Kidney (tissue), 14 donors: ENCODE results near the gene KHNYN. TPM values are rescaled to one million over a fixed set of nuclear protein-coding genes. Genes with fewer than 3 reads are reported as not detected.
"Not testable (repeated sequence)": the region's sequence is repeated elsewhere in the genome, so short reads cannot be mapped to it uniquely, and the experiment has no call there.

Experiments
- DNase-seq, 5 donors: peaks; one replicate each; pipeline ENCODE4 v3.0.0-alpha.2; 2013 to 2020
- FAIRE-seq: peaks from 2 replicates; lab custom pipeline; 2012; peaks lifted over from hg19 to GRCh38; lab: Jason Lieb, UNC
- H3K27ac ChIP-seq, 2 donors: one replicate each; pipeline ENCODE4 v1.7.0; 2013; ENCODE audit warnings: low read depth in 2 of 2, low read length in 2 of 2, inconsistent platforms in 1 of 2
- H3K27me3 ChIP-seq: one replicate; pipeline ENCODE4 v1.7.1; 2013; ENCODE audit warnings: low read length, inconsistent platforms; ENCODE audit not compliant: control insufficient read depth, insufficient read depth
- H3K36me3 ChIP-seq, 3 donors: one replicate each; pipeline versions ENCODE4 v1.7.0 to v1.7.1; 2013; ENCODE audit warnings: low read length in 3 of 3, control low read depth in 1 of 3, inconsistent platforms in 1 of 3; ENCODE audit not compliant: insufficient read depth in 3 of 3, control insufficient read depth in 2 of 3
- H3K4me1 ChIP-seq, 3 donors: one replicate each; pipeline versions ENCODE4 v1.7.0 to v1.7.1; 2013; ENCODE audit warnings: low read length in 3 of 3, inconsistent platforms in 1 of 3, low read depth in 1 of 3; ENCODE audit not compliant: control insufficient read depth in 2 of 3, insufficient read depth in 2 of 3
- H3K4me3 ChIP-seq, 3 donors: one replicate each; pipeline versions ENCODE4 v1.7.0 to v1.8.1; 2013; ENCODE audit warnings: low read length in 3 of 3, control low read depth in 1 of 3, inconsistent platforms in 1 of 3
- H3K9ac ChIP-seq, 3 donors: one replicate each; pipeline versions ENCODE4 v1.7.0 to v1.7.1; 2013; ENCODE audit warnings: low read length in 3 of 3, control low read depth in 1 of 3, inconsistent platforms in 1 of 3
- H3K9me3 ChIP-seq, 3 donors: one replicate each; pipeline versions ENCODE4 v1.7.0 to v1.7.1; 2013; ENCODE audit warnings: low read length in 3 of 3, control low read depth in 1 of 3, inconsistent platforms in 1 of 3; ENCODE audit not compliant: control insufficient read depth in 2 of 3, insufficient read depth in 1 of 3
- CTCF ChIP-seq: IDR thresholded peaks from 3 replicates; pipeline ENCODE4 v1.5.1; 2012; ENCODE audit warnings: mild to moderate bottlenecking, moderate library complexity, borderline replicate concordance; ENCODE audit not compliant: insufficient read depth; ENCODE audit errors: extremely low read depth
- intact Hi-C: fragments of 100-400 bp; cut with DNase I; formaldehyde crosslinking; loops from one replicate; pipeline ENCODE4 v1.11.1; 2022
- polyA plus RNA-seq: library from polyadenylated mRNA; stranded (reverse); fragments of 350-450 nt; fragmentation: Illumina TruSeq; extraction: RNeasy Lipid Tissue Mini Kit (QIAGEN cat#74804); gene quantifications from one replicate; pipeline ENCODE4 v1.2.3, GENCODE V29; 2014; ENCODE audit warnings: low read depth, low replicate concordance; ENCODE audit not compliant: insufficient read depth
- total RNA-seq: library from RNA; stranded (reverse); fragmentation: NEBNext Ultra II Directional; extraction: Animal tissue kit (Norgen Biotek cat#: 25700); gene quantifications from one replicate; pipeline ENCODE4 v1.2.1, GENCODE V29; 2021
- donor health status: control.
- donor health status: control.
- donor health status: control.
- donor health status: control.
- donor health status: control.
- donor health status: DM: yes; HTN: yes; CAD: no.
- donor health status: Normal renal cell carcinoma (clear cell type).

Gene KHNYN
- total and polyA plus RNA-seq, 2 donors from 2014 or later: 9.7 to 53.9 TPM

- no peak for FAIRE-seq
- no peak overlapping the region for H3K9ac ChIP-seq
- no peak for TF ChIP-seq CTCF
- DNase-seq: no peak
- intact Hi-C loops: no loop called here
- no peaks in the 10 kb centered on the region for H3K36me3 ChIP-seq
- H3K4me1 ChIP-seq: no peaks in the 10 kb centered on the region
- H3K4me3 ChIP-seq: no peak overlapping the region
- no peak overlapping the region for H3K27ac ChIP-seq
- H3K27me3 ChIP-seq: no peaks in the 10 kb centered on the region
- H3K9me3 ChIP-seq: no peaks in the 10 kb centered on the region
These were observed 45.6 kb upstream of the KHNYN start for GRCh38 chr14:24384169-24384568.

DNA sequence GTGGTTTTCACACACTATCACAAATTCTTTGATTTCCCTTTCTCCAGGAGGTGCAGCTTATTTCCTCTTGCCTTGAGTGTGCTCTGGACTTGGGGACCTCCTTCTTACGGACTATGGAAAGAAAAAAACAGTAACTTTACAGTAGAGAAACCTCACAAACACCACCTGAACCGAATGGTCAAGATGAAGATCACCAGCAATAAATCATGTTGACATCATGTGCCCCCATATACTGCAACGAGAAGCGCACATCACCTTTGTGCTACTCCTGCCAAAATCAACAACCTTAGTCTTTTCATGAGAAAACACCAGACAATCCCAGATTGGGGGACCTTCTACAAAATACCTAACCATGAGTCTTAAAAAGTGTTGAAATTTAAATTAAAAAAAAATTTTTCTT is 44.2 kb upstream of the KHNYN start:
- no peaks in the 10 kb centered on the region for H3K4me1 ChIP-seq
- DNase-seq (no peak), FAIRE-seq (no peak)
- H3K9me3 ChIP-seq: no peaks in the 10 kb centered on the region
- H3K9ac ChIP-seq: no peak overlapping the region
- H3K36me3 ChIP-seq: no peaks in the 10 kb centered on the region
- no peak for TF ChIP-seq CTCF
- intact Hi-C loops: no loop called here
- H3K27ac ChIP-seq: no peak overlapping the region
- no peak overlapping the region for H3K4me3 ChIP-seq
- H3K27me3 ChIP-seq: no peaks in the 10 kb centered on the region

GRCh38 chr14:24387009-24387345 is 42.8 kb upstream of the KHNYN start:
- Histone ChIP-seq H3K36me3 (no peaks in the 10 kb centered on the region), H3K4me3 (no peak overlapping the region), H3K27ac (no peak overlapping the region), H3K9me3 (no peaks in the 10 kb centered on the region), H3K9ac (no peak overlapping the region), H3K27me3 (no peaks in the 10 kb centered on the region), H3K4me1 (no peaks in the 10 kb centered on the region)
- no peak for TF ChIP-seq CTCF
- intact Hi-C loops: no loop called here
- no peak for DNase-seq
- FAIRE-seq: no peak

DNA sequence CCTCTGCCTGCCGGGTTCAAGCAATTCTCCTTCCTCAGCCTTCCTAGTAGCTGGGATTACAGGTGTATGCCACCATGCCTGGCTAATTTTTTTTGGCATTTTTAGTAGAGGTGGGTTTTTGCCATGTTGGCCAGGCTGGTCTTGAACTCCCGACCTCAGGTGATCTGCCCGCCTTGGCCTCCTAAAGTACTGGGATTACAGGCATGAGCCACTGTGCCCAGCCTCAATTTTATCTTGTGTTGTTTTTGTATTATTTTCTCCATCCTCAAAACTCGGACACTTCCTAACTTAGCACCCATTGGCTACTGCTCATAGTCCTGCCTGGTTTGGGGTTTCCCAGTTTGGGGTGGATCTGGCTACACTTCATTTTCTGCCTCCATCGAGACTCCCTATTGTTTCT is 42.2 kb upstream of the KHNYN start:
- H3K27ac ChIP-seq, H3K36me3 ChIP-seq, DNase-seq, H3K27me3 ChIP-seq, H3K4me3 ChIP-seq, intact Hi-C loops, H3K9ac ChIP-seq, H3K4me1 ChIP-seq, H3K9me3 ChIP-seq, FAIRE-seq: not testable (repeated sequence)
